H1 (cell line): ENCODE measurements around the gene MYO16. TPM values are rescaled to one million over a fixed set of nuclear protein-coding genes. Genes with fewer than 3 reads are reported as not detected.

Experiments
- CTCF ChIA-PET: fragments of 300-600 bp; sonication (Branson Sonifier 250); formaldehyde crosslinking; loops from one replicate; lab custom pipeline; 2021; ENCODE audit not compliant: partially characterized antibody; lab: Charles Lee
- POLR2A ChIA-PET: fragments of 300-600 bp; sonication (Branson Sonifier 250); formaldehyde crosslinking; loops from one replicate; lab custom pipeline; 2021; ENCODE audit warnings: inconsistent platforms; ENCODE audit not compliant: partially characterized antibody; lab: Charles Lee
- DNase-seq, 2 experiments: peaks; one replicate each; pipeline versions ENCODE4 v3.0.0 to v3.0.0-alpha.2; 2010 to 2022; ENCODE audit warnings: low spot score in 2 of 2, low read depth in 1 of 2, mixed read lengths in 1 of 2
- FAIRE-seq: peaks from 2 replicates; lab custom pipeline; 2011; peaks lifted over from hg19 to GRCh38; lab: Jason Lieb, UNC
- H2AFZ ChIP-seq: 2 replicates; pipeline ENCODE4 v1.8.1; 2012; ENCODE audit warnings: low read length, inconsistent platforms
- H2AK5ac ChIP-seq: 2 replicates; pipeline ENCODE4 v1.6.1; 2013; ENCODE audit warnings: low read depth, low read length
- H2BK120ac ChIP-seq: replicated peaks from 2 replicates; pipeline ENCODE3; 2013; ENCODE audit warnings: low read depth, low read length, inconsistent platforms
- H2BK12ac ChIP-seq: 2 replicates; pipeline ENCODE4 v1.6.1; 2013; ENCODE audit warnings: low read depth, low read length
- H2BK15ac ChIP-seq: 2 replicates; pipeline ENCODE4 v1.6.1; 2013; ENCODE audit warnings: low read length
- H2BK20ac ChIP-seq: 2 replicates; pipeline ENCODE4 v1.6.1; 2013; ENCODE audit warnings: low read length
- H2BK5ac ChIP-seq: 2 replicates; pipeline ENCODE4 v1.6.1; 2013; ENCODE audit warnings: low read depth, low read length
- H3K14ac ChIP-seq: 2 replicates; pipeline ENCODE4 v1.6.1; 2013; ENCODE audit warnings: inconsistent platforms; ENCODE audit not compliant: insufficient read length
- H3K18ac ChIP-seq: 2 replicates; pipeline ENCODE4 v1.6.1; 2013; ENCODE audit warnings: low read length; ENCODE audit errors: extremely low read depth
- H3K23ac ChIP-seq: 2 replicates; pipeline ENCODE4 v1.6.1; 2013; ENCODE audit warnings: inconsistent platforms; ENCODE audit not compliant: insufficient read length
- H3K23me2 ChIP-seq: 2 replicates; pipeline ENCODE4 v1.6.1; 2013; ENCODE audit warnings: low read depth, low read length
- H3K27ac ChIP-seq: 2 replicates; pipeline ENCODE4 v1.6.1; 2011; ENCODE audit warnings: low read depth, low read length, inconsistent platforms
- H3K27me3 ChIP-seq, 4 experiments: replicated peaks in 1 of 4; 1 replicate in 1 of 4; 2 replicates in 3 of 4; pipeline versions ENCODE4 v1.6.1 to v1.8.1; 2011 to 2013; ENCODE audit warnings: low read length in 3 of 4, mild to moderate bottlenecking in 3 of 4, inconsistent platforms in 2 of 4, mixed read lengths in 2 of 4, moderate library complexity in 1 of 4; ENCODE audit not compliant: control insufficient read depth in 3 of 4, insufficient read depth in 3 of 4; ENCODE audit errors: extremely low read depth in 1 of 4
- H3K36me3 ChIP-seq, 4 experiments: 2 replicates each; pipeline versions ENCODE4 v1.6.1 to v1.8.1; 2011 to 2013; ENCODE audit warnings: mild to moderate bottlenecking in 4 of 4, low read length in 3 of 4, moderate library complexity in 2 of 4, control low read depth in 1 of 4, inconsistent platforms in 1 of 4; ENCODE audit not compliant: insufficient read depth in 4 of 4, control insufficient read depth in 2 of 4
- H3K4ac ChIP-seq: replicated peaks from 2 replicates; pipeline ENCODE3; 2013; ENCODE audit warnings: low read length, low read depth, mixed read lengths, inconsistent platforms; ENCODE audit not compliant: insufficient read length
- H3K4me1 ChIP-seq, 4 experiments: replicated peaks in 1 of 4; 1 replicate in 1 of 4; 2 replicates in 3 of 4; pipeline versions ENCODE4 v1.6.1 to v1.8.1; 2011 to 2013; ENCODE audit warnings: low read length in 3 of 4, inconsistent platforms in 2 of 4, mixed read lengths in 1 of 4; ENCODE audit not compliant: insufficient read depth in 4 of 4, control insufficient read depth in 3 of 4
- H3K4me2 ChIP-seq, 2 experiments: 2 replicates each; pipeline versions ENCODE4 v1.6.1 to v1.8.1; 2011 to 2013; ENCODE audit warnings: low read depth in 2 of 2, low read length in 2 of 2, control low read depth in 1 of 2, inconsistent platforms in 1 of 2, mild to moderate bottlenecking in 1 of 2; ENCODE audit not compliant: insufficient read depth in 1 of 2
- H3K4me3 ChIP-seq, 4 experiments: fragments of 200-600, 300-600 bp in 1 of 4; sonication (generic), shearing (Covaris generic), sonication (Bioruptor Twin) in 1 of 4; 2 replicates each; pipeline versions ENCODE4 v1.5.1 to v1.8.1; 2011 to 2016; ENCODE audit warnings: low read length in 4 of 4, low read depth in 3 of 4, control low read depth in 2 of 4, inconsistent platforms in 2 of 4, mild to moderate bottlenecking in 2 of 4, mixed read lengths in 1 of 4, moderate library complexity in 1 of 4; ENCODE audit not compliant: insufficient read depth in 2 of 4; ENCODE audit errors: extremely low read depth in 1 of 4
- H3K56ac ChIP-seq: replicated peaks from 2 replicates; pipeline ENCODE3; 2013; ENCODE audit warnings: low read depth, mild to moderate bottlenecking, mixed read lengths, low read length, inconsistent platforms; ENCODE audit not compliant: insufficient read length
- H3K79me1 ChIP-seq: 2 replicates; pipeline ENCODE4 v1.6.1; 2013; ENCODE audit warnings: low read depth, low read length, control low read depth
- H3K79me2 ChIP-seq, 2 experiments: 2 replicates each; pipeline versions ENCODE4 v1.6.1 to v1.8.1; 2012 to 2013; ENCODE audit warnings: low read length in 2 of 2, mild to moderate bottlenecking in 2 of 2, inconsistent platforms in 1 of 2; ENCODE audit not compliant: insufficient read depth in 2 of 2, control insufficient read depth in 1 of 2
- H3K9ac ChIP-seq, 4 experiments: replicated peaks in 1 of 4; 1 replicate in 1 of 4; 2 replicates in 3 of 4; pipeline versions ENCODE4 v1.6.1 to v1.8.1; 2011 to 2013; ENCODE audit warnings: low read depth in 3 of 4, low read length in 3 of 4, control low read depth in 2 of 4, mild to moderate bottlenecking in 2 of 4, moderate library complexity in 2 of 4, inconsistent platforms in 1 of 4; ENCODE audit errors: extremely low read depth in 1 of 4
- H3K9me3 ChIP-seq, 2 experiments: 2 replicates each; pipeline versions ENCODE4 v1.6.1 to v1.8.1; 2012 to 2013; ENCODE audit warnings: mild to moderate bottlenecking in 2 of 2, moderate library complexity in 2 of 2, control low read depth in 1 of 2, inconsistent platforms in 1 of 2, low read depth in 1 of 2, low read length in 1 of 2, mixed read lengths in 1 of 2; ENCODE audit not compliant: insufficient read depth in 2 of 2
- H4K20me1 ChIP-seq, 2 experiments: replicated peaks in 1 of 2; 2 replicates each; pipeline versions ENCODE3 to v1.8.1; 2011 to 2013; ENCODE audit warnings: inconsistent platforms in 2 of 2, low read length in 2 of 2, mild to moderate bottlenecking in 1 of 2; ENCODE audit not compliant: insufficient read depth in 2 of 2, control insufficient read depth in 1 of 2
- H4K5ac ChIP-seq: 2 replicates; pipeline ENCODE4 v1.6.1; 2013; ENCODE audit warnings: low read length, low read depth, mixed read lengths, inconsistent platforms; ENCODE audit not compliant: insufficient read length
- H4K8ac ChIP-seq: 2 replicates; pipeline ENCODE4 v1.8.0; 2013; ENCODE audit warnings: mild to moderate bottlenecking, moderate library complexity, low read length, inconsistent platforms; ENCODE audit not compliant: insufficient read depth; ENCODE audit errors: extremely low read depth
- H4K91ac ChIP-seq: replicated peaks from 2 replicates; pipeline ENCODE3; 2013; ENCODE audit warnings: low read length, mixed read lengths, inconsistent platforms; ENCODE audit not compliant: insufficient read length
- CEBPB ChIP-seq: IDR thresholded peaks from 2 replicates; pipeline ENCODE4 v1.6.1; 2012; ENCODE audit warnings: low read depth, low read length
- CHD1 ChIP-seq: IDR thresholded peaks from 2 replicates; pipeline ENCODE4 v1.6.1; 2012; ENCODE audit warnings: low read depth, low read length, improper control_type of control experiment
- JUND ChIP-seq: IDR thresholded peaks from 2 replicates; pipeline ENCODE4 v1.6.1; 2011; ENCODE audit warnings: mild to moderate bottlenecking, improper control_type of control experiment, low read length
- KDM4A ChIP-seq: IDR thresholded peaks from one replicate; pipeline ENCODE4 v1.7.1; 2012; ENCODE audit warnings: low read depth, mild to moderate bottlenecking, moderate library complexity, low read length, inconsistent platforms; ENCODE audit not compliant: severe bottlenecking
- NRF1 ChIP-seq: IDR thresholded peaks from 2 replicates; pipeline ENCODE4 v1.6.1; 2011; ENCODE audit warnings: mild to moderate bottlenecking, low read depth, low read length, improper control_type of control experiment
- PHF8 ChIP-seq: fragments of 200-600 bp; sonication (generic); conservative IDR thresholded peaks from 2 replicates; pipeline ENCODE4 v1.7.1; 2012; ENCODE audit warnings: low read depth, mild to moderate bottlenecking, inconsistent platforms, low read length, moderate library complexity
- POLR2AphosphoS5 ChIP-seq: IDR thresholded peaks from 2 replicates; pipeline ENCODE4 v1.6.1; 2011; ENCODE audit warnings: low read depth, low read length
- SP1 ChIP-seq: IDR thresholded peaks from 2 replicates; pipeline ENCODE4 v1.6.1; 2011; ENCODE audit warnings: low read depth, low read length
- SP2 ChIP-seq: IDR thresholded peaks from 2 replicates; pipeline ENCODE4 v1.6.1; 2012; ENCODE audit warnings: mild to moderate bottlenecking, low read length, inconsistent platforms
- TAF1 ChIP-seq: IDR thresholded peaks from 2 replicates; pipeline ENCODE4 v1.6.1; 2011; ENCODE audit warnings: mild to moderate bottlenecking, low read depth, low read length
- WGBS, 2 experiments: shearing (Covaris generic) in 1 of 2; methylation state at CpG; one replicate each; pipeline versions ENCODE4 v1.1.6 to v1.1.7; 2013 to 2015; ENCODE audit warnings: low lambda C conversion rate in 2 of 2, mixed read lengths in 2 of 2, inconsistent platforms in 1 of 2, low coverage in 1 of 2, missing lambda C conversion rate in 1 of 2; ENCODE audit not compliant: insufficient replicate concordance in 2 of 2, insufficient coverage in 1 of 2, insufficient read length in 1 of 2; ENCODE audit errors: extremely low coverage in 1 of 2, missing lambda C conversion rate in 1 of 2; 5-methylcytosine and 5-hydroxymethylcytosine counted together
- polyA plus RNA-seq, 7 experiments: library from polyadenylated mRNA; depleted of rRNA in 3 of 7; stranded (reverse) in 5 of 7; unstranded in 2 of 7; fragments of >200 nt in 5 of 7; fragments of 200-250 nt in 2 of 7; gene quantifications; 1 replicate in 5 of 7; 2 replicates in 1 of 7; 4 replicates in 1 of 7; pipeline versions ENCODE4 v1.2.1 to v1.2.3, GENCODE V29; 2011 to 2013; ENCODE audit warnings: missing spikeins in 2 of 7, mixed read lengths in 2 of 7
- total RNA-seq: library from RNA; stranded (reverse); fragmentation: NEBNext Ultra II Directional; extraction: Animal tissue kit (Norgen Biotek cat#: 25700); gene quantifications from 2 replicates; pipeline ENCODE4 v1.2.1, GENCODE V29; 2021

MYO16 gene
- total and polyA plus RNA-seq, 2 of the 8 experiments (the other 6 are each of a cell fraction or from before 2014, with no cell fraction given) = 0.02 to 0.22 TPM

GRCh38 chr13:108963276-108963810, 333.9 kb downstream of the MYO16 start:
- H3K27ac ChIP-seq = no peak overlapping the region

More at GRCh38 chr13:108963276-108963810, 333.9 kb downstream of the MYO16 start:
- no peak overlapping the region for H4K8ac ChIP-seq
- H4K5ac ChIP-seq = no peak overlapping the region
- no peak overlapping the region for H2BK20ac ChIP-seq
- no peak overlapping the region for H3K14ac ChIP-seq
- H3K23me2 ChIP-seq = no peaks in the 10 kb centered on the region
- H2AFZ ChIP-seq = no peak overlapping the region
- ChIA-PET POLR2A (no interaction called here), CTCF (interaction anchor here (1.0 to 1.3 kb wide), 3 partner anchors 172 to 579 kb away, joined by 3 to 9 read pairs (median 3); no protein-coding TSS in a partner anchor)
- DNase-seq = no peak
- no peaks in the 10 kb centered on the region for H3K79me2 ChIP-seq
- no peak for FAIRE-seq
- no peak overlapping the region for H3K56ac ChIP-seq
- no peak overlapping the region for H2BK15ac ChIP-seq
- H4K91ac ChIP-seq = no peak overlapping the region
- H2BK5ac ChIP-seq = no peak overlapping the region
- no peak overlapping the region for H2AK5ac ChIP-seq
- H3K36me3 ChIP-seq = no peaks in the 10 kb centered on the region
- no peak overlapping the region for H3K4me3 ChIP-seq
- no peak overlapping the region for H3K9ac ChIP-seq
- H3K4ac ChIP-seq = no peak overlapping the region
- H2BK12ac ChIP-seq = no peak overlapping the region
- no peaks in the 10 kb centered on the region for H3K9me3 ChIP-seq
- no peaks in the 10 kb centered on the region for H3K27me3 ChIP-seq
- H2BK120ac ChIP-seq = no peak overlapping the region
- no peak overlapping the region for H3K4me2 ChIP-seq
- H3K79me1 ChIP-seq = no peaks in the 10 kb centered on the region
- H4K20me1 ChIP-seq = no peaks in the 10 kb centered on the region
- no peak overlapping the region for H3K18ac ChIP-seq
- no peak overlapping the region for H3K23ac ChIP-seq
- TF ChIP-seq PHF8 (no peak), JUND (no peak), KDM4A (no peak), TAF1 (no peak), POLR2AphosphoS5 (no peak), CHD1 (no peak), SP1 (no peak), NRF1 (no peak), CEBPB (no peak), SP2 (no peak)
- TF ChIP-seq, all 59 proteins: peak for 0
- 88% methylated on average over 3 of the region's 3 CpGs; no CpG with 5 or more reads in 1 of the 2 experiments for WGBS, 2 experiments
- no peaks in the 10 kb centered on the region for H3K4me1 ChIP-seq
